ENCODE measurements around the gene SCD5. TPM values are rescaled to one million over a fixed set of nuclear protein-coding genes. Genes with fewer than 3 reads are reported as not detected.

The SCD5 gene
- total RNA-seq, 1 experiment from 2014 or later, result 4.8 TPM

DNA sequence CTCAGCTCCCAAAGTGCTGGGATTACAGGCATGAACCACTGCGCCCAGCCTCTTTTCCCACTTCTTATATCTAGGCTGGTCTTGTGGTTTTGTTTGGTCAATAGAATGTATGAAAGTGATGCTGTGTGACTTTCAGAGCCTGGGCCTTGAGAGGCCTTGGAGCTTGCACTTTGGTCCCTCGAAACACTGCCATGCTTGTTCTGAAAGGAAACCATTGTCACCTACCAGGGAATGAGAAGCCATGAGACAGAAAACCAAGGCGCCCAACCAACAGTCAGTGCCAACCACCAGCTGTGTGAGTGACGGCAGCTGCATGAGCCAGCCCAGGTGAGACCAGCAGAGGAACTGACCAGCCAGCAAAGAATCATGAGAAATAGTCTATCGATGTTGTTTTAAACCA is 57.4 kb downstream of the SCD5 start:
- Histone ChIP-seq H3K27me3 (ENCODE audit: control insufficient read depth, insufficient read depth, low read length) (no peaks in the 10 kb centered on the region), H3K4me3 (ENCODE audit: insufficient read depth, low read depth, low read length) (no peak overlapping the region), H3K36me3 (replicated peaks; ENCODE audit: control insufficient read depth, insufficient read depth, low read length) (no peaks in the 10 kb centered on the region)
- no peak for DNase-seq

DNA sequence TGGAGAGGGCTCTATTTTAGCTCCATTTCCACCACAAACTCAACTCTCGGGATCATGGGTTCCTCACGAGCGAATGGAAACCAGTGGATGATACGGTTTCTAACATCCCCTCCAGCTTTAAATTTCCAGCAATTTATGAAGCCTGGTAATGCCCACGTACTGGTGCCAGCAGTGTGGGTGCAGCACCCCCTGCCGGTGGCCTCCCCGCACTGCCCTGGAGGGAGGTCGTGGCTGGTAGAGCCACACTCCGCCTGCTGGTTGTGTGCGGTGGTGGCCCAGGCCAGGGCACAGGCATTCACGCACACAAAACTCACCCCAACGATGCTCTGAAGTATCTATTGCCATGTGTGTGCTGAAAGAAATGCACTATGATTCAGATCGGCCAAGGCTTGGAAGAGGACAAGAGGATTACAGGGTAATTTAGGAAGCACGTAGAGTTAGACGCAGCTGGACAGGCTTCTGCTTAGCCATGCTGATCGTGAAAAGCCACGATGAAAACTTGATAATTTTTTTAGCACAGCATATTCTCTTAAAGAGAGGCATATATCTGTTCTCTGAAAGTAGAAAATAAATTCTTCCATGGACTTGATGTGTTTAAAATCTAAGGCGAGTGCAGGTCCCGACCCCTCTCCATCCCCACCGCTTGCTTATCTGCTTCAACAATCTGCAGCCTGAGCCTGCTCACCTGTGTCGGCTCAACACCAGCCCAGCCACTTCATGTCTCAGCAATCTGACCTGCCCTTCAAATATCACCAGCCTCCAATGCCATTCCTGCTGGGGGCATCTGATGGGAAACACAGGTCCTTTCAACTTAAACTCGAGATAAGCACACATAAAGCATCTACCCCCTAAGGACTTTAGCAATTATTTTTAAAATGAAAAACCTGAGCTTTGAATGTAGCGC is 59.1 kb downstream of the SCD5 start:
- DNase-seq, result peak; percentile 86
- H3K36me3 ChIP-seq (replicated peaks; ENCODE audit: control insufficient read depth, insufficient read depth, low read length), result no peaks in the 10 kb centered on the region
- H3K4me3 ChIP-seq (ENCODE audit: insufficient read depth, low read depth, low read length), result no peak overlapping the region
- H3K27me3 ChIP-seq (ENCODE audit: control insufficient read depth, insufficient read depth, low read length), result no peaks in the 10 kb centered on the region

DNA sequence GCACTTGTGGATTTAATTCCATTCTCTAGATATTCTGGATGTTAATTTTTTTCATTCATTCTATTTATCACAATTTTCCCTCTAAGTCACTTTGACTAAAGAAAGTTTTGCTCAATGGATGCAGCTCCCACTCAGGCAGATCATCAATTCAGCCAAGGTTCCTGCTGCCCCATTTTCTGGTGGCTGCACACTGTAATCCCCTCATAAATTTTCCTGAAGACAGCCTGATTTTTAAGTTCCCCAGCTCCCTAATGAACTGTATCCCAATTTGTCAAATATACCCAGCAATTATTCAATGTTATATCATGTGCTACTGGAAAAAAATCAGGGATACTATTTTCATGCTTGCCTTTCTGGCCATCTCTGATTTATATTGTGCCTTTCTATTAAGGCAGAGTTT is 61.2 kb downstream of the SCD5 start:
- no peaks in the 10 kb centered on the region for H3K27me3 ChIP-seq (ENCODE audit: control insufficient read depth, insufficient read depth, low read length)
- DNase-seq, result no peak
- H3K4me3 ChIP-seq (ENCODE audit: insufficient read depth, low read depth, low read length), result no peak overlapping the region
- no peaks in the 10 kb centered on the region for H3K36me3 ChIP-seq (replicated peaks; ENCODE audit: control insufficient read depth, insufficient read depth, low read length)

DNA sequence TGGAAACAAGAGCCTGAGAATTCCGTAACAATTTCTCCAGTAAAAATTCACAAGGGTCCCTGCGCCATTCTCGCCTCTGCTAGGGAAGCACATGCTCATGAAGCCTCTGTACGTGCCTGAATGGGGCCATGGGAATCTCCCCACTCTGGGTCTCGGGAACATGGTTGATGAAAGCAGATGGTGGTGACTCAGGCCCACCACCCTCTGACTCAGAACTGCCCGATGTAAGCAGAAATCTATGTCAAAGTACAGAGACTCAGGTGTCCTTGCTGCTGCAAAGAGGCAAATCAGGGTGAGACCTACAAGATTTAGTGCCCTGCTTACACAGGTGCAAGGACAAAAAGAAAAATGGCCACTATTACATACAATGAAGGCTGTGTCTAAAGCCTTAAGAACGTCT is 65.0 kb downstream of the SCD5 start:
- Histone ChIP-seq H3K4me3 (ENCODE audit: insufficient read depth, low read depth, low read length) (no peak overlapping the region), H3K27me3 (ENCODE audit: control insufficient read depth, insufficient read depth, low read length) (no peaks in the 10 kb centered on the region), H3K36me3 (replicated peaks; ENCODE audit: control insufficient read depth, insufficient read depth, low read length) (no peaks in the 10 kb centered on the region)
- no peak for DNase-seq

DNA sequence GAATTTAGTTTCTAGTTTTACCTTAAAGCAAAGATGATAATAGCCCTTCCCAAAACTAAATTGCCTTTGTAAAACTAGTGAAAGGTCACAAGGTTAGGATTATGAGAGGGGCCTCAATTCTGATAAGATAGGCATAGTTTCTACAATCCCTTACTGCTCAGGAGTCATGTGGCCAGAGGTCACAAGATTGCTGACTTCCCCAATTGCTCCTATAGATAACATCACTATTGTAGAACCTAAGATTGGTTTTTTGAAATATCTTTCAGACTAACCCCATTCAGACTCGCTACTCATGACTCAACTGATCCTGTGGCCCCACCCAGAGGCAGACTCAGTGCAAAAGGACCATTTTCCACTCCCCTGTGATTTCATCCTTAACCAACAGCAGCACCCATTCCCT is 70.3 kb downstream of the SCD5 start:
- Histone ChIP-seq H3K36me3 (replicated peaks; ENCODE audit: control insufficient read depth, insufficient read depth, low read length) (no peaks in the 10 kb centered on the region), H3K27me3 (ENCODE audit: control insufficient read depth, insufficient read depth, low read length) (no peaks in the 10 kb centered on the region), H3K4me3 (ENCODE audit: insufficient read depth, low read depth, low read length) (no peak overlapping the region)
- DNase-seq, result no peak

DNA sequence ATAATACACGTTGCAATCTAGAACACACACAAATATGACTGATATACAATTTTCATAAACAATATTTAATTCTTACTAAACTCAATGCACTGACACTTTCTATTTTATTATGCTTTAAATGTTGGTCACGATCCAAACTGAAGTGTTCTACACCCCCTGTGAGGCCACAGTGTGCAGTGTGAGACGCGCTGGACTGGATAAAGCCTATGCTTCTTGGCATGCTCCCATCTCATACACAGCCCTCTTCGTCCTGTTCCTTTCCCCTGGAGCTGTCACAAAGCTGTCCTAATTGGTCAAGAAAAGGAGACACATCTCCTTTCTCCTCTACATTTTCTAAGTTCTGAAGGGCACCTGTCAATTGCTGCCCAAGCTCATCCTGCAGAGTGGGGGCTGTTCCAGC is 72.0 kb downstream of the SCD5 start:
- Histone ChIP-seq H3K36me3 (replicated peaks; ENCODE audit: control insufficient read depth, insufficient read depth, low read length) (no peaks in the 10 kb centered on the region), H3K27me3 (ENCODE audit: control insufficient read depth, insufficient read depth, low read length) (no peaks in the 10 kb centered on the region), H3K4me3 (ENCODE audit: insufficient read depth, low read depth, low read length) (no peak overlapping the region)
- DNase-seq, result no peak

DNA sequence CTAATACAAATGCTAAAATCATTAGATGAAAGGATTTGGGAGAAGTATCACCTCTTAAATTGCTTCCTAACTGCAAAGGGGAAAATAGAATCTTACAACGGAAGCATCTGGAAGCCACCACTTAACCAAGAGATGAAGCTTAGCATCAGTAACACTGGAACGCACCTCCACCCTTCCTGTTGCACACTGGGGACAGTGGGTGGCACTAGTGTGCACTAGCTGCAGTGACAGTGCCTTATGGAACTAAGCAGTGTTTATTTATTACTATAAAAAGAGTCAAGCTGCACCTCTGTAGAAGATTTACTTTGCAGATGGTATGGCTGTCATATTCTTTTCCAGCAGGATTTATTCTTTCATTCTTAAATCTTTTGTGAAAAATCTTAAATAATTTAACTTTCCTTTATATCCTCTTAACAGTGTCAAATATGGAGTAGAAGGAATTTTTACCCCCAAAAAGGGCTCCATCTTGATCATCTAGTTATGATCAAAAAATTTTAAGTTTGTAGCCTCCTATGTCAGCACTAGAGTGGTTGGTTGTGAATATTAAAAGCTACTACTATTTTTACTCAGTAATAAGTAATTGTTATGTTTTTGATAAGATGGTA is 76.7 kb downstream of the SCD5 start:
- no peak for DNase-seq
- Histone ChIP-seq H3K27me3 (ENCODE audit: control insufficient read depth, insufficient read depth, low read length) (no peaks in the 10 kb centered on the region), H3K4me3 (ENCODE audit: insufficient read depth, low read depth, low read length) (no peak overlapping the region), H3K36me3 (replicated peaks; ENCODE audit: control insufficient read depth, insufficient read depth, low read length) (no peaks in the 10 kb centered on the region)

DNA sequence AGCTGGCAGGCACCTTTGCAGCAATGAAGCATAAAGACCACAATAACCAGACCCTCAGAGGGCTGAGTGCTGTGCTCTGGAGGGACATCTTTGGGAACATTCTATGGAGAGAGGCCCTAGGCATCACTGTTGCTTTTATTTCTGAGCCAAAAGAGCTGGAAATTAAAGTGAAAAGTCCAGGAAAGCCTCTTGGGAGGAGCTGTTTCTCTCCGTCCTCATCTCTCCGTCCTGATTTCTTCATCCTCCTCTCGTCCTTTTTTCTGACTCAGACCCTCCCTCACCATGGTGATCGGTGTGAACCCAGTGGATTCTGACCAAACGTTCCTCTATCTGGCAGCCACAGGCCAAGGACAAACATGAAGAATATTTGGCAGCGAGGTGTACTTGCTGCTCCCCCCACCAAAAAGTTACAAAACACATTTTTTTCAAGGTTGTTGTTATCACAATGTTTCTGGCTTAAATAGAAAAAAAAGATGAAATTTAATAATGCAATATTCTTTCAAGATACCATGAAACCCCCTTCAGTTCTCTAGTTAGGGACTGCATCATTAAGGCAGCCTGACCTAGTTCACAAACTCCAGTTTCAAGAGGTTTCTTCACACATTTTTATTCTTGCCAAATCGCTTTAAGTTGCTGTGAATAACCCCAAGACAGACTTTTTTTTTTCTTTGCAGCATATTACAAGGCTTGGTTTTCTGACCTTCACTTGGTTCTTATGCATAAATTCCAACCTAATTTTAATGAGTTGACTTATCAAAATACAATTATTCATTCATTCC is 80.2 kb downstream of the SCD5 start:
- no peak for DNase-seq
- Histone ChIP-seq H3K36me3 (replicated peaks; ENCODE audit: control insufficient read depth, insufficient read depth, low read length) (no peaks in the 10 kb centered on the region), H3K4me3 (ENCODE audit: insufficient read depth, low read depth, low read length) (no peak overlapping the region), H3K27me3 (ENCODE audit: control insufficient read depth, insufficient read depth, low read length) (no peaks in the 10 kb centered on the region; the same call in 1 of the 2 replicates)

DNA sequence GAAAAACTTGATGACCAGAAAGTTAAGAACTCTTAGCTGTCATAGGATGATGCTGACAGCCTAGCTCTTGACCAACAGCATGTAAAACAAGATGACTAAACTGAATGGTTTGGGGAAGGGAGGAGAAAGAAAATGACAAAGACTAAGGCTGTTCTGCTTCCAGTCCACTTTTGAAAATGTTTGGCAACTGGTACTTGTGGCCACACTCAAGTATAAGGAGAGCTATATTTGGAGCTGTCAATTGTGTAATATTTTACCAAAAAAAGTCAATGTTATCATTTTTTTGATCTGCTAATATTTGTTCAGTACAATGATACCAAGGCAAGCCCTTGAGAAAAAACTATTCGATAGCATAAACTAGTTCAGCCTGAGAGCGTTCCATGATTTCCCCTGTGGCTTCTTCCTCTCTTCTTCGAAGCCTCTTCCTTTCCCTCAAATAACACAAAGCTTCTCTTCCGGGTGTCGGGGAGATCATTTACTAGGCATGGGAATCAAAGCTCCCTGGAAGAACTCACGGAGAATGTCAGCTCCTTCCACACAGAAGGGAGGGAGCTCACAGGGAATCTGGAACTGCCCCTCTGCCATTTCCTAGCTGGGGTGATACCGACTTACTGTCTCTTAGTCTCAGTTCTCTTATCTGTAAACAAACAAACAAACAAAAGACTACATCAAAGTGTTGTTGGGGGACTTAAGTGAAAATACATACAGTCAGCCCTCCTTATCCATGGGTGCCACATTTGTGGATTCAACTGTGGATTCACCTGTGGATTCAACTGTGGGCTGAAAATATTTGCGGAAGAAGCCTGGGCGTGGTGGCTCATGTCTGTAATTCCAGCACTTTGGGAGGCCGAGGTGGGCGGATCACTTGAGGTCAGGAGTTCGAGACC is 82.6 kb downstream of the SCD5 start:
- no peak overlapping the region for H3K4me3 ChIP-seq (ENCODE audit: insufficient read depth, low read depth, low read length)
- H3K36me3 ChIP-seq (replicated peaks; ENCODE audit: control insufficient read depth, insufficient read depth, low read length), result no peaks in the 10 kb centered on the region
- no peak for DNase-seq
- H3K27me3 ChIP-seq (ENCODE audit: control insufficient read depth, insufficient read depth, low read length), result no peaks in the 10 kb centered on the region; the same call in 1 of the 2 replicates

DNA sequence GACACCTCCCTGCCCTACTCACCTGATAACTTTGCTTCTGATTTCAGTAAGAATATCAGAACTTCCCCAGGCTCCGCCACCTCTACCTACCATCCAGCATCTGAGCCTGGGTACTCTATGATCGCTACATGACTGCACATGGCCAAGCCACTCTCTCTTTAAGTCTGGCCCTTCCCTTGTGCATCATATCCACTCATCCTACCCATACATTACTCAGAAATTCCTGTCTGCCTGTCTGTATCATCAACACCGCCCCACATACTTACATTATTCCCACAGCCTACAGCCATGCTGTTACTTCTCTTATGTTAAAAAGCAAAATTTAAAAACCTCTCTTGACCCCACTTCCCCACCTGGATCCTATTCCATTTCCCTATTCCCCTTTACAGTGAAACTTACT is 84.7 kb downstream of the SCD5 start:
- Histone ChIP-seq H3K36me3 (replicated peaks; ENCODE audit: control insufficient read depth, insufficient read depth, low read length) (no peaks in the 10 kb centered on the region), H3K27me3 (ENCODE audit: control insufficient read depth, insufficient read depth, low read length) (no peaks in the 10 kb centered on the region; the same call in 1 of the 2 replicates), H3K4me3 (ENCODE audit: insufficient read depth, low read depth, low read length) (no peak overlapping the region)
- DNase-seq, result no peak

DNA sequence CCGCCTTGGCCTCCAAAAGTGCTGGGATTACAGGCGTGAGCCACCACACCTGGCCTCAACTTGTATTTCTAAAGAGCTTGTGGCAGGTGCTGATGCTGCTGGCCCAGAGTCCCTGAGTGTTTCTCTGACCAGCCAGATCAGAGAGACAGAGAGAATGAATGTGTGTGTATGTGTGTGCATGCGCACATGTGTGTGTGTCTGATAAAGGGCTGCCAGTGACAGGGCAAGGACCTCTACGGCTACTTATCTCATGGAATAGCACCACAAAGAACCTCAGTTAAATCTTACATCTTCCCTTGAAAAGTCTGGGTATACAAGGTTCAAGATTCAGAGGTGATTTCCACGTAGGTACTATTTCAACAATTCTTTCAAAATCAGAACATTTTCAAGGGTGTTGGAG is 86.0 kb downstream of the SCD5 start:
- Histone ChIP-seq H3K36me3 (replicated peaks; ENCODE audit: control insufficient read depth, insufficient read depth, low read length) (no peaks in the 10 kb centered on the region), H3K4me3 (ENCODE audit: insufficient read depth, low read depth, low read length) (no peak overlapping the region), H3K27me3 (ENCODE audit: control insufficient read depth, insufficient read depth, low read length) (no peaks in the 10 kb centered on the region; the same call in 1 of the 2 replicates)
- no peak for DNase-seq

DNA sequence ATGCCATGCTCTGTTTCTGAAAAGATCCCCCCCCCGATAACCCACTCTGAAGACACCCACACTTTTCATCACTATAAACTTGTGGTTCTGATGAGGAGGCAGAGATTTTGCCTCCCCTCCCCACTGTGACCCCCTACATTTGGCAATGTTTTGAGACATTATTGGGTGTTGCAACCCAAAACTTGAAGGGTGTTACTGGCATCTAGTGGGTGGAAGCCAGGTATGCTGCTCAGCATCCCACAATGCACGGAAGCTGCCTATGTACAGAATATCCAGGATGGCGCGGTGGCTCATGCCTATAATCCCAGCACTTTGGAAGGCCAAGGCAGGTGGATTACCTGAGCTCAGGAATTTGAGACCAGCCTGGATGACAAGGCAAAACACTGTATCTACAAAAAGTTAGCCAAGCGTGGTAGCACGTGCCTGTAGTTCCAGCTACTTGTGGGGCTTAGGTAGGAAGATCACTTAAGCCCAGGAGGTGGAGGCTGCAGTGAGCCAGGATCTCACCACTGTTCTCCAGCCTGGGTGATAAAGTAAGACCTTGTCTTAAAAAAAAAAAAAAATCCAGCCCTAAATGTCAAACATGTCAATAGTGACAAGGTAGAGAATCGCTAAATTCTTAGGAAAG is 87.3 kb downstream of the SCD5 start:
- DNase-seq, result no peak
- Histone ChIP-seq H3K36me3 (replicated peaks; ENCODE audit: control insufficient read depth, insufficient read depth, low read length) (no peaks in the 10 kb centered on the region), H3K4me3 (ENCODE audit: insufficient read depth, low read depth, low read length) (no peak overlapping the region), H3K27me3 (ENCODE audit: control insufficient read depth, insufficient read depth, low read length) (no peaks in the 10 kb centered on the region; the same call in 1 of the 2 replicates)

DNA sequence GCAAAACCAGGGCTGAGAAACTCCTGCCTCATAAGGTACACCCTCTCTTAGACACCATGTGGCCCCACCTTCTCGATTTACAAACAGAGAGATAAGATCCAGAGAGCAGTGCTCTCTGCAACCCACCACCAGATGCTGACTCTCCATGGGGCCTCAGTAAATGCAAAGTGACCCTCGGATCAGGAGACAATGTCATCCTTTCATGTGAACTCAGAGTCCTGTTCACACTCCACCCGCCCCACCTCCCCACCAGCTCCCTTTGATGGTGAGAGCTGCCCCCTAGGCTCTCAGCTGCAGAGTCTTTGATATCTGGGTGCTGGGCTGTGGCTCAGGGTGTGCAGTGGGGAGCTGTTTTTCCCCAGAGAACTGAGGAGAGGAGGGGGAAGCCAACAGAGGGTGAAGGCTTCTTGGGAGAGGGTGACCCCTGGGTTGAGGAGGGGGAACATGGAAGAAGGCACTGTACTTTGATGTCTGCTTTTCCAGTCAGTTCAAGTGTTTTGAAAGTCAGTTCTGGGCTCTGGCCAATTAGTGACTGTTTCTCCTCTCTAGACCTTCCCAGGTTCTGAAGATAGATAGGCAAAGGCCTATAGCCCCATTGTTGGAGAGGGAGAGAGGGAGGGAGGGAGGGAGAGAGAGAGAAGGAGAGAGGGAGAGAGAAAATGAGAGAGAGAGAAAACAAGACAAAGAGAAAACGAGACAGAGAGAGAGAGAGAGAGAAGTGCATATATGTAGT is 88.2 kb downstream of the SCD5 start:
- Histone ChIP-seq H3K27me3 (ENCODE audit: control insufficient read depth, insufficient read depth, low read length) (no peaks in the 10 kb centered on the region; the same call in 1 of the 2 replicates), H3K4me3 (ENCODE audit: insufficient read depth, low read depth, low read length) (no peak overlapping the region), H3K36me3 (replicated peaks; ENCODE audit: control insufficient read depth, insufficient read depth, low read length) (no peaks in the 10 kb centered on the region)
- DNase-seq, result peak; percentile 36
